BLaER1 (cell line): Measurements from ENCODE around the gene DGKQ.
"Not testable (repeated sequence)": the region's sequence is repeated elsewhere in the genome, so short reads cannot be mapped to it uniquely, and the experiment has no call there.

Source experiments
- H3K27ac ChIP-seq: shearing (Covaris generic); formaldehyde crosslinking; 2 replicates; pipeline ENCODE4 v1.8.1; 2022
- H3K27me3 ChIP-seq: shearing (Covaris generic); formaldehyde crosslinking; 2 replicates; pipeline ENCODE4 v1.8.1; 2022
- H3K36me3 ChIP-seq: shearing (Covaris generic); formaldehyde crosslinking; 2 replicates; pipeline ENCODE4 v1.8.1; 2022
- H3K4me1 ChIP-seq: shearing (Covaris generic); formaldehyde crosslinking; 2 replicates; pipeline ENCODE4 v1.8.1; 2022
- H3K4me2 ChIP-seq: shearing (Covaris generic); formaldehyde crosslinking; 2 replicates; pipeline ENCODE4 v1.8.1; 2022
- H3K4me3 ChIP-seq: shearing (Covaris generic); formaldehyde crosslinking; 2 replicates; pipeline ENCODE4 v1.8.1; 2022
- H3K9ac ChIP-seq: shearing (Covaris generic); formaldehyde crosslinking; 2 replicates; pipeline ENCODE4 v1.8.1; 2022
- H3K9me3 ChIP-seq: shearing (Covaris generic); formaldehyde crosslinking; 2 replicates; pipeline ENCODE4 v1.8.1; 2022
- H4K20me1 ChIP-seq: shearing (Covaris generic); formaldehyde crosslinking; 2 replicates; pipeline ENCODE4 v1.8.1; 2022
- Cebpa-rat ChIP-seq: shearing (Covaris generic); IDR thresholded peaks from 2 replicates; pipeline ENCODE4 v1.8.1; 2022

DGKQ gene

DNA sequence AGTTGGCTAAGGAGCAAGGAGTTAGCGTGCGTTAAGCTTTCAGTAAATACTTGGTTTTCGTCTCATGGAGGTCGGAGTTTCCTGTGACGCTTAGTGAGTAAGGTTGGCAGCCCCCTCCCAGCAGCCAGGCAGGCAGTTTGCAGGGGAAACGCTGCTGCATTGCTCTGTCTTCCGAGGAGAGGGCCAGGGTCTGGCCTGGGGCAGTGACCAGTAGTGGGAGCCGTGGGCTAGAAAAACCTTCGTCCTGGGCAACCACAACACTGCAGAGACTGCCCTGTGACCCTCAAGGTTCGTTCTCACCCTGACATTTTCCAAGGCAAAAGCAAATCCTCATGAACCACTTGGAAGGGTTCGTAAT lies 40.7 kb downstream of the DGKQ start:
- H3K9me3 ChIP-seq = no peaks in the 10 kb centered on the region
- peak overlapping the region; percentile 85 for H3K4me3 ChIP-seq
- peak overlapping the region; percentile 95 for H3K9ac ChIP-seq
- H3K36me3 ChIP-seq = peaks cover 13% of the 10 kb centered on the region
- no peaks in the 10 kb centered on the region for H3K27me3 ChIP-seq
- peak overlapping the region; percentile 93 for H3K27ac ChIP-seq
- TF ChIP-seq Cebpa-rat = no peak
- peak overlapping the region; percentile 95 for H3K4me2 ChIP-seq
- peaks cover 42% of the 10 kb centered on the region for H4K20me1 ChIP-seq
- peaks cover 45% of the 10 kb centered on the region for H3K4me1 ChIP-seq

DNA sequence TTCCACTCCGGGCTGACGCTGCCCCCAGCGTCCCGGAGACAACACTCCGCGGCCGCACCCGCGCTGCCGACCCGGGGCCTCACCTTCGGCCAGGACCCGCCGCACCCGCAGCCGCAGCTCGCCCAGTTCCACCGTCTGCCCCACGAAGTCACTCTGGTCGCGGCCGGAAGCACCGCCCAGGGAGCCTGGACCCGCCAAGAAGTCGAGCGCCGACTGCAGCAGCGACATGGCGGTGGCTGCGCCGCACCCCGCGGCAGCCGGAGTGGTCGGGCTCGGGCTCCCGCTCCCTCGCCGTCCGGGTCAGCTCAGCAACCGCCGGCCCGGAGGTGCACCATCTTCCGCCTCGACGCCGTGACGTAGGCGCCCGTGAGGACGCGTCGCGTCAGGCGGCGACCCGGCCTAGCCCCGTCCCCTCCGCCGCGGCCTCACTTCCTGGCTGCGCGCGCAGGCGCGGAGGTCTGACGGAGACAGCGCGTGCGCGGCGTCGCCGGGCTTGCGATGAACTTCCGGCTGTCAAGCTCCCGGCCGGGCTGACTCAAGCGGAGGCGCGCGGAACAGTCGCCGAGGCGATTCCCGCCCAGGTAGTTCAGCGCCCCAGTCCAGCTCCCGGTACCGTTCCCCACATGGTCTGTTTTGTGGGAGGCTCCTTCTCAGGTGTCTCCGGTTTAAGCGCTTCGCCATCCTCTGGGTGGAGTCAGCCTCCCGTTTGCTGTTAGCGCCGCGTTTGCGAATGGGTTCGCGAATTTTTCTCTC lies 41.2 kb downstream of the DGKQ start, which contains the start of the genes GAK and TMEM175:
Gene GAK (minus strand): TSS at position 357 of the 753 bp plus-strand sequence. CDS start 129 bp downstream, at position 228.
Gene TMEM175 (plus strand): TSS at position 501 of the 753 bp plus-strand sequence. CDS start 15,280 bp downstream, outside the sequence.
- H3K4me2 ChIP-seq = peak within 1 kb of the TSS; percentile 97
- H3K27me3 ChIP-seq = no peaks in the 10 kb centered on the region
- H4K20me1 ChIP-seq = peaks cover 44% of the 10 kb centered on the region
- H3K36me3 ChIP-seq = peaks cover 13% of the 10 kb centered on the region
- no peaks in the 10 kb centered on the region for H3K9me3 ChIP-seq
- H3K4me1 ChIP-seq = peaks cover 45% of the 10 kb centered on the region
- H3K9ac ChIP-seq = peak within 1 kb of the TSS; percentile 95
- no peak for TF ChIP-seq Cebpa-rat
- peak within 1 kb of the TSS; percentile 85 for H3K4me3 ChIP-seq
- peak within 1 kb of the TSS; percentile 93 for H3K27ac ChIP-seq

DNA sequence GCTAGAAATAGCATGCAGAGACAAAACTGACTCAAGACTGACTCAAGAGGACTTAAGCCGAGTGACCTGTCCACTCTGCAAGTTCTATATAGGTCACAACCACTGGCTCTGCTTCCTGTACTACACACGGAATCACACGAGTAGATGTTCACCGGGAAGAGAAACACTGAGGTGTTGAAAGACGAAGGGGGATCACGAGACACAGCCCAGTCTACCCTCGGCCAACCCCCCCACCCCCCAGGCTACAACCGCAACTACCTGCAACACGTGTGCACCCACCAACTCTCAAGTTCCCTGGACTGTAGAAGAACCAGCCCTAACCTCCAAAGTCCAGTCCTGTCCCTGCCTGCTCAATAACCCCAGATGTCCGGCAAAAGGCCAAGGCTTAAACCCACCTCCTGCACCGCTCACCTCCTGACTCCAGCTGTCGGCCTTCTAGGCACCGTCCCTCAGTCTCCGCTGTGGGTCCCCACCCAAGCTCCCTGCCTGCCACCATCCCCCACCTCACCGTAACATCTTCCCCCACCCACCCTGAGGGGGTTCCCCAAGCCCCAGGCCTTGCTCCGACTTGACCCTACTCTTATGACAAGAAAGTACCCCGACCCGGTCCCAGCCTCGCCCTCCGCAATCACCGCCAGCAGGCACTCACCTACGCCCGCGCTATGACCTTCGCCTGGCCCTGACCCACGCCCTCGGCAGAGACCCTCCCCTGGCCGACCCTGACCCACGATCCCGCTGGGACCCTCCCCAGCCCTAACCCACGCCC lies 42.0 kb downstream of the DGKQ start:
- H3K4me3 ChIP-seq = peak overlapping the region; percentile 85
- TF ChIP-seq Cebpa-rat = no peak
- H3K4me2 ChIP-seq = peak overlapping the region; percentile 97
- peaks cover 47% of the 10 kb centered on the region for H4K20me1 ChIP-seq
- H3K9me3 ChIP-seq = no peaks in the 10 kb centered on the region
- H3K27ac ChIP-seq = peak overlapping the region; percentile 93
- no peaks in the 10 kb centered on the region for H3K27me3 ChIP-seq
- peaks cover 15% of the 10 kb centered on the region for H3K36me3 ChIP-seq
- H3K4me1 ChIP-seq = peaks cover 43% of the 10 kb centered on the region
- H3K9ac ChIP-seq = peak overlapping the region; percentile 95

DNA sequence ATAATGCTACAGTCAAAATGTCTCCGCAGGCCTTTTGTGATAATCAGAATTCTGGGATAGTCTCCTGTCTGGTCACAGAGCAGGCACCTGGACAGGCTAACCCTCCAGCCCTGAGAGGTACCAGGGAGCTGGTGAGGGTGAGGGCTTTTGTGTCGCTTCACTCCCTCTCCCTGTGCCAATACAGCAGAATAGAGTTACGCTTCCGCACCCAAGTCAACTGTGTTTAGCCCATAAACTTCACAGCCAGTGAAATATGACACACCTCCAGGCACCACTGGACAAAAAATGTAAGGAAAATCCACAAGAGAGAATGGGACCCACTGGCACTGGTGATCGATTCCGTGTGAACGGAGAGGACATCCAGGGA lies 42.6 kb downstream of the DGKQ start:
- Histone ChIP-seq H3K27ac (peak overlapping the region; percentile 93), H3K4me3 (peak overlapping the region; percentile 85), H3K9me3 (no peaks in the 10 kb centered on the region), H3K27me3 (no peaks in the 10 kb centered on the region), H3K36me3 (peaks cover 21% of the 10 kb centered on the region), H3K4me2 (peak overlapping the region; percentile 97), H3K4me1 (peaks cover 43% of the 10 kb centered on the region), H4K20me1 (peaks cover 52% of the 10 kb centered on the region), H3K9ac (peak overlapping the region; percentile 95)
- no peak for TF ChIP-seq Cebpa-rat

DNA sequence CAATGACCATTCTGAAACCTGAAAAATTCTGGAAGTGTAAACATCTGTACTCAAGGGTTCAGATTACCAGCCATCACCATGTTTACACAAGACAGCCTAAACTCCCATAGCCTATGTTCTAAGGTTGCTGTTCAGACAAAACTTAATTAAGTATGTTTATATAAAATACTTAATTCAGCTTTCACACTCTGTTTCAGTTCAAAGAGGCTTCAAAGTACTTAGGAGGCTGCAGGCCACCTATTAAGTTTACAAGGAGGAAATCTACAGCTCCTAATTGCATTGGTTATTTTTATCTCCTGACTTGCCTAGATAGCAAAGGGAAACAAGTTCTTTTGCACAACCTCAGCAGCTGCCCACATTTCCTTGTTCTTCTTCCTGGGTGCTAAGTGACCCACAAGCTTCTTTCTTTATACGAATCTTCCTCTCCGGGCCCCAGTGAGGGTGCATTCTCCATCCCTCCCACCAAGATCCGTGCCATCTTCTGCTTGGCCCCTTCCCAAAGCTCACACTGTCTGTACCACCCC lies 43.3 kb downstream of the DGKQ start:
- Histone ChIP-seq H3K4me2 (peak overlapping the region; percentile 97), H3K36me3 (peaks cover 21% of the 10 kb centered on the region), H3K9me3 (no peaks in the 10 kb centered on the region), H3K27me3 (no peaks in the 10 kb centered on the region), H4K20me1 (peaks cover 60% of the 10 kb centered on the region), H3K9ac (peak overlapping the region; percentile 95), H3K27ac (peak overlapping the region; percentile 93), H3K4me3 (peak overlapping the region; percentile 85), H3K4me1 (peaks cover 49% of the 10 kb centered on the region)
- no peak for TF ChIP-seq Cebpa-rat

DNA sequence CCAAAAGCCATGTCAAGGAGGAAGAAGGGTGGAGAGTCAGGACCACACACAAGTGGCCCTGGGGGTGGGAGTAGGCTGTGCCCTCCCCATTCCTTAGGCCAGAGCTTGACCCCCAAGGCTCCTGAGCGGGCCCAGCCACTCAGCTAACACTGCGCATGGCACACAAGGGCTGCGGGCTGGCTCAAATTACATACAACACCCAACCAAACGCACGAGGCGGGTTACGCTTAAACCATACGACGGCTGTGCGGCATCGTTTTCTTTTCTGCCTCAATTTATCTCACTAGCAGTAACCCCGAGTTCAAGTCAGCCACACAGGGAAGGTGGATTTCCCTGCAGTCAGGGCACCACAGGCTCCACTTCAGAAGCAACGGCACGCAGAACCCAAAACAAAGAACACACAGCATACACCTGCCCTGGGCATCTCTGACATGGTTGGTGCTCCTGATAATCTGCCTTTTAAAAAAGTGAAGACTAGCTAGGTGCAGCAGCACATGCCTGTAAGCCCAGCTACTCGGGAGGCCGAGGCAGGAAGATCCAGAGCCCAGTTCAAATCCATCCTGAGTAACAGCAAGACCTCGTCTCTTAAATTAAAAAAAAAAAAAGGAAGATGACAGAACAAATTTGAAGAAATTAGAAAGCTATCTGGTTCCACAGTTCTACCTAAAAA lies 44.1 kb downstream of the DGKQ start:
- H3K27ac ChIP-seq = no peak overlapping the region
- H3K27me3 ChIP-seq = no peaks in the 10 kb centered on the region
- H3K36me3 ChIP-seq = peaks cover 21% of the 10 kb centered on the region
- no peak for TF ChIP-seq Cebpa-rat
- H3K9me3 ChIP-seq = no peaks in the 10 kb centered on the region
- peaks cover 57% of the 10 kb centered on the region for H3K4me1 ChIP-seq
- peaks cover 68% of the 10 kb centered on the region for H4K20me1 ChIP-seq
- 0 out of 2 replicates have a peak overlapping the region, but pooled peaks have one; percentile 7 for H3K9ac ChIP-seq
- H3K4me3 ChIP-seq = no peak overlapping the region
- peak overlapping the region; percentile 97; the same call in 1 of the 2 replicates for H3K4me2 ChIP-seq

DNA sequence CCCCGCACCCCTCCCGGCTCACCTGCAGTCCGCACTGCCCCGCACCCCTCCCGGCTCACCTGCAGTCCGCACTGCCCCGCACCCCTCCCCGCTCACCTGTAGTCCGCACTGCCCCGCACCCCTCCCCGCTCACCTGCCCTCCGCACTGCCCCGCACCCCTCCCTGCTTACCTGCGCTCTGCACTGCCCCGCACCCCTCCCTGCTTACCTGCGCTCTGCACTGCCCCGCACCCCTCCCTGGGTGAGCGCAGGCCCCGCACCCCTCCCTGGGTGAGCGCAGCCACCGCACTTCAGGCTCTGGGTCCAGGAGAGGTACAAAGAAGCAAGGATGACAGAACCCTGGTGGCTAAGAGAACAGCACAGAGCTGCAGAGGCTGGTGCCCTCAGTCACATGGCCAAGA lies 45.8 kb downstream of the DGKQ start:
- H3K27ac ChIP-seq, H3K4me3 ChIP-seq, H3K9ac ChIP-seq, H3K9me3 ChIP-seq, H3K27me3 ChIP-seq, H3K4me2 ChIP-seq: not testable (repeated sequence)
- Histone ChIP-seq H3K36me3 (peaks cover 21% of the 10 kb centered on the region), H3K4me1 (peaks cover 64% of the 10 kb centered on the region), H4K20me1 (peaks cover 85% of the 10 kb centered on the region)

DNA sequence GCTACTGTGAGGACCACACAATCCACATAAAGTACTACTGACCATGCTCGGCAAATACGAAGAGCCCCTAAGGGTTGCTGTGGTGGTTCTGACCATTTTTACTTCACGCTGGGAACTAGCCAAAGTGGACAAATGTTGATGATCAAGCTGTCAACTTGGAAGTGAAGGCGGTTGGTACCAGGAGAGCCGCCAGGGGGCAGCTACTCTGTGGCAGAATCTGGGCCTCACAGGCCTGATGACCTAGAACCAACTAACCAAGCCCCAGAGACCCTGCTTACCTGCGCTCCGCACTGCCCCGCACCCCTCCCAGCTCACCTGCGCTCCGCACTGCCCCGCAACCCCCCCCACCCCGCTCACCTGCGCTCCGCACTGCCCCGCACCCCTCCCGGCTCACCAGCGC lies 46.8 kb downstream of the DGKQ start:
- no peak overlapping the region for H3K4me2 ChIP-seq
- H3K27me3 ChIP-seq = no peaks in the 10 kb centered on the region
- TF ChIP-seq Cebpa-rat = no peak
- 0 out of 2 replicates have a peak, but pooled peaks cover under 1% of the 10 kb centered on the region for H3K9me3 ChIP-seq
- no peak overlapping the region for H3K4me3 ChIP-seq
- no peak overlapping the region for H3K9ac ChIP-seq
- H3K4me1 ChIP-seq = peaks cover 74% of the 10 kb centered on the region
- H3K27ac ChIP-seq = no peak overlapping the region
- peaks cover 90% of the 10 kb centered on the region for H4K20me1 ChIP-seq
- peaks cover 21% of the 10 kb centered on the region for H3K36me3 ChIP-seq

DNA sequence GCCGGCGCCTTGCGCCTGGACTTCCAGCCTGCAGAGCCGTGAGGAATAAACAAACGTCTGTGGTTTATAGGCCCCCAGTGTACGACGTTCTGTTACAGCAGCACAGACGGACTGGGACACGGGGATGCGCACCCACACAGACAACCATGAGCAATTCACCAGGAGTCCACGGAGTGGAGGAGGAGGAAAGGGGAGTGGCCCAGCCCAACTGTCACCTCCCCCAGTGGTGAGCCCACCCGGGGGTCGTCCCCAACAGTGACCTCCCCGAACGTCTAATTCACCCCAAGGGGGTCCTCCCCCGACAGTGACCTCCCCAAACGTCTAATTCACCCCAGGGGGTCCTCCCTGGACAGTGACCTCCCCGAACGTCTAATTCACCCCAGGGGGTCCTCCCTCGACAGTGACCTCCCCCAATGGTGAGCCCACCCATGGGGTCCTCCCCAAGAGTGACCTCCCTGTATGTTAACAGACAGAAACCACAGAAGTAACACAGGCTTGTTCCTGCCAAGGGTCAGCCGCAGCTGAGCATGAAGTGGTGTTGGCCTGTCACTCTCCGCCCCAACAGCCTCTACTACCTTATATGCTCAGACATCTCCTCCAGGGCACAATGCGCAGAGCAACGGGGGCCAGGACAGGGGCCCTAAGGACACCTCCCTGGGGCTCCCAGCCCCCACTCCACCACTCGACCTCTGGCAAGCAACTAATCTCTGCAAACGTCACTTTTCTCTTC lies 47.4 kb downstream of the DGKQ start:
- no peak for TF ChIP-seq Cebpa-rat
- peaks cover 26% of the 10 kb centered on the region for H3K36me3 ChIP-seq
- no peak overlapping the region for H3K9ac ChIP-seq
- H4K20me1 ChIP-seq = peaks cover 90% of the 10 kb centered on the region
- no peak overlapping the region for H3K4me3 ChIP-seq
- 0 out of 2 replicates have a peak overlapping the region, but pooled peaks have one; percentile 26 for H3K27ac ChIP-seq
- H3K9me3 ChIP-seq = peaks cover 6% of the 10 kb centered on the region
- H3K4me1 ChIP-seq = peaks cover 77% of the 10 kb centered on the region
- H3K4me2 ChIP-seq = peak overlapping the region; percentile 63
- no peaks in the 10 kb centered on the region for H3K27me3 ChIP-seq
